Smooth muscle cell of the umbilical artery (primary cell): ENCODE results near the gene ZNF777. TPM values are rescaled to one million over a fixed set of nuclear protein-coding genes. Genes with fewer than 3 reads are reported as not detected.

ENCODE experiments used
- total RNA-seq: library from RNA; depleted of rRNA; stranded (reverse); fragments of >200 nt; gene quantifications from 2 replicates; pipeline ENCODE4 v1.2.3, GENCODE V29; 2014

Gene ZNF777
- 3.9 and 8.7 TPM in 2 replicates for total RNA-seq

DNA sequence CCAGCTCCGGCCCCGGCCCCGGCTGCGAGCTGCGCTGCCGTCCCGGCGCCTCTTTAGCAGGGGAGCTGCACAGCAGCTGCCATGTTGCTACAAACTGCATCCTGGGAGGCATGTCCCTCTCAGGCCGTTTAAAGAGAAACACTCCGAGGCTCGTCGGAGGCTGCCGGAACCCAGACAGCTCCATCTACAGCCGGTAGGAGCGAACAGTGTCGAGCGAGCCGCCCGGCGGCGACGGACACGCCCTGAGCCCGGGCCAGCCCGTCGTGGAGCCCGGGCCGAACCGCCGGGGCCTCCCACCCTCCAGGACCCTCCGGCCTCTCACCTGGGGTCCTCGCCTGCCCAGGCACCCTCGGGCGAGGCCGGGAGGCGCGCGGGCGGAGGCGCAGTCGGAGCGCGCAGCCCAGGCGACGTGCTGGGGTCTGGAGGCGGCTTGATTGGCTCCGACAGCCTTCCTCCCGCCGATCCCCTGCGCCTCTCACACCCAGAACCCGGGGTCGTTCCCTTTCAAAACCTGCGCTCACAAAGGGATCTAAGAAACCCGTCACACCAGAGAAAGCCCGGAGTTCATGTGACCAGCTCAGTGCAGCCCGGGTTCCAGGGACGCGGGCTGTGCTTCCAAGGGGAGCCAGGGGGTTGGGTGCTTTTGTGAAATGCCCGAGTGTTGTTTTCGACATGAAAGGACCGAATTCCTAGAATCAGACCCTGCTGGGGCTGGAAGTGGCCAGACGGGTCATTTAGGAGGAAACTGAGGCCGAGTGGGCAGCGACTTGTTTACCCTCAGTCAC lies at the start of gene ZNF777:
Gene ZNF777, minus strand, starts transcription at position 570 of the 785 bp plus-strand sequence. CDS start 5,040 bp downstream, outside the sequence.

DNA sequence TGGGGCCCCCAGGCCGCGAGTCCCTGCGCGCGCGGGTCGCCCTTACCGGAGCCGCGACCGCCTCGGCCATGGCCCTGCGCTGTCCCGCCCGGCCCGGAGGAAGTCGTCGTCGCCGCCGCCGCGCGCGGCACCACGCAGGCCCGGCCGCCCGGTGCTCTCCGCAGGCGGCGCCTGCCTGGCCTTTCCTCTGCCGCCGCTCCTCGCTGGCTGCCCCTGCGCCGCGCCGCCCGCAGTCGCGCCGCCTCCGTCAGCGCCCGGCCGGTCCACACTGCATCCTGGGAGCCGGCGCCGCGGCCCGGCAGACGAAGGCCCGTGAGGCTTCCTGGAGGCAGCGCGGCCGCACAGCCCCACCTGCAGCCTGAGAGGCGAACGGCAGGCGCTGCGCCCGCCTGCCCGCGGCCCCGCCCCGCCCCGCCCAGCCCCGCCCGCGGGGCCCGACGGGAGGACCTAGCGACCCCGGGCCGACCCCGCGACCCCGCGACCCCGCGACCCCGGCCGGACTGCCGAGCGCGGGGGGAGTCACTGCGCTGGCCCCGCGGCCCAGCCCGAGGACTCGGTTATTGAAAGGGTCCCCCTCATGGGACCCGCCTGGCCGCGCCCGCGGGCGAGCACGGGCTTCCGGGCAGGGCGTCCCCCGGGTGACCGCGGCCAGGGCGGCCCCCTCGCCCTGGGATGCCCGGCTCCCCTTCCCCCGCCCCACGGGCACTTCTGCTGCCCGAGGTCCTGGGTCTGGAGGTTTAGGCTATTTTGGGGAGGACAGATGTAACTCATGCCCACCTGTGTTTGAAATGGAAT lies 36.8 kb upstream of the ZNF777 start, which contains the start of gene ZNF746:
Gene ZNF746, minus strand, starts transcription at position 343 of the 795 bp plus-strand sequence. Its CDS starts 273 bp downstream, at position 70.

Other genes with a start within 250 kb of the ZNF777 start
- gene ZNF212, start 221.4 kb downstream of the ZNF777 start, total RNA-seq, result 4.8 and 6.2 TPM in 2 replicates
- gene ZNF783, start 198.9 kb downstream of the ZNF777 start, total RNA-seq, result 9.4 and 10.7 TPM in 2 replicates
- gene ZNF746, start 36.7 kb upstream of the ZNF777 start, total RNA-seq, result 15.4 and 21.8 TPM in 2 replicates